Motor neuron (in vitro differentiated cells): Measurements from ENCODE around the gene XPNPEP2. TPM values are rescaled to one million over a fixed set of nuclear protein-coding genes. Genes with fewer than 3 reads are reported as not detected.
A peak's percentile ranks its signal among the peaks of the same experiment; 100 is the strongest.

Experiments used
- ATAC-seq, 8 experiments: fragments of 200-7000 bp; cut with Tn5 transposase; replicated peaks in 6 of 8; 2 replicates each; pipeline ENCODE4 v1.8.0; 2021; ENCODE audit warnings: mild to moderate bottlenecking in 8 of 8, moderate library complexity in 8 of 8
- H3K27ac ChIP-seq, 2 donors: fragments of 250-450 bp; sonication (Bioruptor Pico); 2 replicates each; pipeline ENCODE4 v1.9.0; 2021; ENCODE audit warnings: antibody characterized with exemption in 2 of 2, mild to moderate bottlenecking in 2 of 2, moderate library complexity in 1 of 2
- H3K4me1 ChIP-seq, 2 donors: fragments of 250-450 bp; sonication (Bioruptor Pico); replicated peaks in 1 of 2; 2 replicates each; pipeline ENCODE4 v1.6.1; 2021; ENCODE audit warnings: antibody characterized with exemption in 2 of 2, mild to moderate bottlenecking in 2 of 2, moderate library complexity in 1 of 2
- H3K4me3 ChIP-seq, 5 donors: fragments of 250-450 bp; sonication (Bioruptor Pico); 2 replicates each; pipeline ENCODE4 v1.9.0; 2021; ENCODE audit warnings: antibody characterized with exemption in 5 of 5, mild to moderate bottlenecking in 5 of 5, moderate library complexity in 4 of 5
- WGBS, 10 experiments: fragments of 450-650 bp; shearing (Covaris generic); methylation state at CpG; one replicate each; pipeline ENCODE4 v1.0.0; 2022; 5-methylcytosine and 5-hydroxymethylcytosine counted together
- in situ Hi-C, 9 experiments: fragments of 400-800 bp; cut with MboI; loops; one replicate each; pipeline ENCODE4 v1.15.0; 2021; ENCODE audit warnings: low sequenced_read_pairs in 9 of 9, low pct_unique_long_range_greater_than_20kb in 2 of 9; ENCODE audit not compliant: unreplicated experiment in 9 of 9
- total RNA-seq, 8 experiments: library from RNA; unstranded; fragments of 300-600 nt; gene quantifications; 2 replicates each; pipeline versions ENCODE4 v1.2.3 to v1.2.4, GENCODE V29; 2022

Gene XPNPEP2
- total RNA-seq, 8 experiments from 2014 or later = 0.08 to 48.9 (median 0.71) TPM; not detected in 3

DNA sequence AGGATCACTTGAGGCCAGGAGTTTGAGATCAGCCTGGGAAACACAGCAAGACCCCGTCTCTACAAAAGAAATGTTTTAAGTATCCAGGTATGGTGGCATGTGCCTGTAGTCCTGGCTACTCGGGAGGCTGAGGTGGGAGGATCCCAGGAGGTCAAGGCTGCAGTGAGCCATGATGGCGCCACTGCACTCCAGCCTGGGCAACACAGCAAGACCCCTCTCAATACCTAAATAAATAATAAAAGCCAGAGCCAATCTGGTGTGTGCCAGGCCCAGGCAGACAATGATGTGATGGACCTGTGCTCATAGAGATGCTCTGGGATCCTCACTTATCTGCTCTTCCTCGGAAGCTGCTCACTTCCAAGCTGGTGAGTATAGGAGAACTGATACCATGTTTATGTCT lies 22.8 kb downstream of the XPNPEP2 start:
- in situ Hi-C loops = no loop called here
- no peak for ATAC-seq
- Histone ChIP-seq H3K4me1 (no peaks in the 10 kb centered on the region), H3K4me3 (no peak overlapping the region), H3K27ac (no peak overlapping the region)
- WGBS, 10 experiments = 60 to 100% (median 83%) methylated on average over 1 of the region's 4 CpGs; no CpG with 5 or more reads in 7 of the 10 experiments

GRCh38 chrX:129762448-129762847 lies 23.7 kb downstream of the XPNPEP2 start:
- H3K27ac ChIP-seq = no peak overlapping the region
- no peaks in the 10 kb centered on the region for H3K4me1 ChIP-seq
- 48% methylated on average over 3 of the region's 3 CpGs; no CpG with 5 or more reads in 9 of the 10 experiments for WGBS, 10 experiments
- in situ Hi-C loops = no loop called here
- no peak for ATAC-seq
- no peak overlapping the region for H3K4me3 ChIP-seq

GRCh38 chrX:129763666-129764065 lies 24.9 kb downstream of the XPNPEP2 start:
- no peak for ATAC-seq
- no peaks in the 10 kb centered on the region for H3K4me1 ChIP-seq
- no peak overlapping the region for H3K4me3 ChIP-seq
- in situ Hi-C loops = no loop called here
- no peak overlapping the region for H3K27ac ChIP-seq

- Histone ChIP-seq H3K4me1 (no peaks in the 10 kb centered on the region), H3K27ac (no peak overlapping the region), H3K4me3 (no peak overlapping the region)
- in situ Hi-C loops = no loop called here
- 60% methylated on average over 2 of the region's 8 CpGs; no CpG with 5 or more reads in 9 of the 10 experiments for WGBS, 10 experiments
- ATAC-seq = no peak
Observed at GRCh38 chrX:129768186-129768585, 29.4 kb downstream of the XPNPEP2 start.

DNA sequence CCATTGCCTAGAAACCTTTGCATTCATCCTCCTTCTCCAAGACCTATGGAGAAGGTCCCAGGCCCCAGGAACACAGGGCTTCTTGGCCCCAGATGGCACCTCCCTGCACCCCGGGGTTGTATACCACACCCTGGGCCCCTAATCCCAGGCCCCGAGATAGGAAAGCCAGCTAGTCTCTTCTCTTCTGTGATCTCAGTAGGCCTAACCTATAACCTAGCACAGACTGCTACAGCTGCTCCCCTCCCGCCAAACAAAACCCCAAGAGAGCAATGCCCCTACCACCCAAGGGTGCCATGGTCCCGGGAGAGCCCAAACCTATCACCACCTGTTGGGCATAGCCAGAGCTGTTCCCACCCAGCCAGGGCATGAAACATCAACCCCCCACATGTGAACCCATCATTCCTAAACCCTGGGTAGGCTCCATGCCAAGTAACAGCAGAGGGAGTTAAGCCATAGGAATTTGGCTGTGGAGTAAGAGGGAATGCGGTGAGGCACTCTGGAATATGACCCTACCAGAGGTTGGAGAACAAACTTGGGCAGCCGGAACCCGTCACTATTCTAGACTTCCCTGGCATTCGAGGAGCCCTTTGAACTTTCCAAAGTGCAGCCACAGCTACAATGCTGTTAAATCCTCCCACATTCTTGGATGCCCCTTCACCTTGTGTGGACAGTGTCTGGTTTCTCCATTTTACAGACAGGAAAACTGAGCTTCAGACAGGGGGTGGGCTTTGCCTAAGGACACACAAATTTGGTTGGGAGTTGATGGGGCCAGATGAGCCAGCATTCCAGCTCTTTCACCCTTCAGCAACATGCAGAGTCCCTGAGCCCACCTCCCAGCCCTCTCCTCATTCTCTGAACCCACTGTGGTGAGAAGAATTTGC lies 30.0 kb downstream of the XPNPEP2 start:
- ATAC-seq = no peak
- 62 to 100% (median 75%) methylated on average over 1 to 3 of the region's 8 CpGs; no CpG with 5 or more reads in 7 of the 10 experiments for whole genome bisulfite sequencing, 10 experiments
- H3K27ac ChIP-seq = no peak overlapping the region
- H3K4me3 ChIP-seq = no peak overlapping the region
- in situ Hi-C loops = no loop called here
- no peaks in the 10 kb centered on the region for H3K4me1 ChIP-seq

DNA sequence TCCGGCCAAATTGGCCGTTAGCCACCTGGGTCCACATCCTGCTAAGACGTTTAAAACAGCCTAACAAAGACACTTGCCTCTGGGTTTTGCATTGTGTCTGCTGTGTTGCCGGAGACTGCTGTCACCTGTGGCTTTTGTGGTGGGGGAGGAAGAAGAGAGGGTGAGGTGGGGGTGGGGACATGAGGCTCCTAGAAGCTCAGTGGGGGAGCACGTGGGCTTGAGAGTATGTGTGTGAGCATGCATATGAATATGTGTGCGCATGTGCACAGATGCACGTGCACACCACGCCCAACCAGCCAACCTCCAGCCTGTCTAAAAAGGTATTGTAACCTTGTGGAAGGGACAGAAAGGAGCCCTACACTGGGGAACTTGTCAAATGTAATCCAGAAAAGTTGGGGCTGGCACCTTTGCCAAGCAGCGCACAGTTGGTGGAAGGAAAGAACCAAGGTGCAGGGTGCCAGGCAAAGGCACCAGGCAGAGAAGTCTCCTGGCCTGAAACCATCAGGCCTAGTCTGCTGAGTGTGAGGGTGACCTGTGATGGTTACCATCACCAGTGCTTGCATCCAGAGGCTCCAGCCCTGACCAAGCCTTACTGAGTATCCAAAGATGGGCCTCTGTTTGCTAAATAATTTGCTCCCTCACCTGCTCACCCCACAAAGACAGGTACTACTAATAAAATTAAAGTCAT lies 30.8 kb downstream of the XPNPEP2 start:
- no peak overlapping the region for H3K4me3 ChIP-seq
- 60% methylated on average over 1 of the region's 9 CpGs; no CpG with 5 or more reads in 9 of the 10 experiments for WGBS, 10 experiments
- no peak overlapping the region for H3K27ac ChIP-seq
- H3K4me1 ChIP-seq = no peaks in the 10 kb centered on the region
- peak in 3 of 8 experiments; percentile 52 to 85 (median 65) for ATAC-seq
- in situ Hi-C loops = no loop called here

DNA sequence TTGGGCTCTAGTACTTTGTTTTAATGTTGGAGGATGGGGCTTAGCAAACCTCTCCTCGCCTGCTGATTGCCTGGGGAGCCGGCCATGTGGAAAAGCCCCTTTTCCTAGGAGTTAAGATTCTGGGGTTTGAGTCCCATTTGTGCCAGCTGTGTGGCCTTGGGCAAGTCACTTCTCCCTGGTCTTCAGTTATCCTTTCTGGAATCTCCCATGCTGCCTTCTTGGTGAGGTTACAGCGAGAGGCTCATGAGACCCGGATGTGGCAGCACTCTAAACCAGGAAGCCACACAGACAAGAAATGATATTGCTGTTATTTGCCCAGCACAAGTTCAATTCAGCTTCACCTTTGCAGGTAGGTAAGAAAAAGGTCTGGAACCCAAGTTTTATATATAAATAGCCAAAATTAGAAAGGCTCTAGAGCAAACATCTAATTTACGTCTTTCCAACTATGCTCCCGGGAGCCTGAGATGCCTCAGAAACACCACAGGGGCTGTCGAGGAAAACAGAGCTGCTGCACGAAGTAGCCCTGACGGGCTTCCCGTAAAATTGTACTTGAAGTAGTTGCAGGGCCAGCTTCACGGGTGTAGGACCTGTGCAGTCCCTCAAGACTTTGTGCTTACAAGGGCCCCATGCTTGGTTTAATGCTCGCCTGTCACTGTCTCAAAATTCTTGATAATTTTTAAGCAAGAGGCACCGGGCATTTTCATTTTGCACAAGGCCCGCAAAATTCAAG lies 32.7 kb downstream of the XPNPEP2 start:
- Histone ChIP-seq H3K4me3 (no peak overlapping the region), H3K27ac (no peak overlapping the region), H3K4me1 (no peaks in the 10 kb centered on the region)
- 10 to 80% (median 53%) methylated on average over 1 to 6 of the region's 14 CpGs; no CpG with 5 or more reads in 5 of the 10 experiments for WGBS, 10 experiments
- ATAC-seq = no peak
- in situ Hi-C loops = no loop called here

- WGBS, 10 experiments = 52 to 100% (median 87%) methylated on average over 1 to 5 of the region's 14 CpGs; no CpG with 5 or more reads in 7 of the 10 experiments
- ATAC-seq = no peak
- H3K4me3 ChIP-seq = no peak overlapping the region
- no peak overlapping the region for H3K27ac ChIP-seq
- no peaks in the 10 kb centered on the region for H3K4me1 ChIP-seq
- in situ Hi-C loops = no loop called here
Observed at GRCh38 chrX:129772796-129773431, 34.1 kb downstream of the XPNPEP2 start.

- H3K27ac ChIP-seq = no peak overlapping the region
- ATAC-seq = peak in 3 of 8 experiments; percentile 57 to 64 (median 61)
- 17 to 100% (median 75%) methylated on average over 1 to 2 of the region's 4 CpGs; no CpG with 5 or more reads in 6 of the 10 experiments for WGBS, 10 experiments
- H3K4me1 ChIP-seq = no peaks in the 10 kb centered on the region
- in situ Hi-C loops = no loop called here
- H3K4me3 ChIP-seq = no peak overlapping the region
Observed at GRCh38 chrX:129773649-129774458, 35.1 kb downstream of the XPNPEP2 start.

GRCh38 chrX:129777218-129778030 lies 38.6 kb downstream of the XPNPEP2 start:
- 45 to 100% (median 88%) methylated on average over 1 to 8 of the region's 30 CpGs; no CpG with 5 or more reads in 6 of the 10 experiments for WGBS, 10 experiments
- in situ Hi-C loops = no loop called here
- Histone ChIP-seq H3K27ac (no peak overlapping the region), H3K4me1 (no peaks in the 10 kb centered on the region), H3K4me3 (no peak overlapping the region)
- peak in 1 of 8 experiments; percentile 56 for ATAC-seq

DNA sequence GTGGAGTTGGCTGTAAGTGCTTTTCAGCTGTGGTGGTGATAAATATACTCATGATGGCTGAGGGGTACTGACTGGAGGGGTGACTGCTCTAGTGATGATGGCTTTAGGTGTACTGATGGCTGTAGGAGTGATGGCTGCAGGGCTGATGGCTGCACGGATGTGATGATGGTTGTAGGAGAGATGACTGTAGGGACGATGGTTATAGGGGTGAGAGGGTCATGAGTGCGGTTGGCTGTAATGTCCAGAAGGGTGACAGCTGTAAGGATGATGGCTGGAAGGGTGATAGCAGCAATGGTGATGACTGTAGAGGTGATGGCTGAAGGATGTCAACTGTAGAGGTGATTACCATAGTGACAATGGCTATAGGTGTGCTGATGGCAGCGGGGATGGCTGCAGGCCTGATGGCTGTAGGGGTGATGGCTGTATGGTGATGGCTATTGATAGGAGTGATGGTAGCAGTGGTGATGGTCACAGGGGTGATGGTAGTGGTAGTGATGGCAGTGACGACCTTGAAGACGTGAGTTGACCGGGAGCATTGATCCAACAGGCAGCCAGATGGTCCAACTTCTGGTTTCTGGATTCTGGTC lies 40.4 kb downstream of the XPNPEP2 start:
- Histone ChIP-seq H3K4me3 (no peak overlapping the region), H3K4me1 (no peaks in the 10 kb centered on the region), H3K27ac (no peak overlapping the region)
- no peak for ATAC-seq
- in situ Hi-C loops = no loop called here
- 40% methylated on average over 2 of the region's 7 CpGs; no CpG with 5 or more reads in 9 of the 10 experiments for WGBS, 10 experiments
